Neuronal stem cell (in vitro differentiated cells): ENCODE measurements around the gene SLC6A2.
A peak's percentile ranks its signal among the peaks of the same experiment; 100 is the strongest.

Source experiments
- DNase-seq: peaks from one replicate; pipeline ENCODE4 v3.0.0-alpha.2; 2013; ENCODE audit warnings: low spot score
- H2AFZ ChIP-seq: one replicate; pipeline ENCODE4 v1.6.1; 2013; ENCODE audit warnings: mild to moderate bottlenecking, low read length, inconsistent platforms
- H2AK5ac ChIP-seq: 2 replicates; pipeline ENCODE4 v1.6.1; 2013; ENCODE audit warnings: low read depth, mild to moderate bottlenecking, inconsistent platforms, low read length, moderate library complexity, mixed read lengths
- H2BK120ac ChIP-seq: 2 replicates; pipeline ENCODE4 v1.6.1; 2013; ENCODE audit warnings: low read depth, mild to moderate bottlenecking, inconsistent platforms, low read length, moderate library complexity, mixed read lengths
- H2BK12ac ChIP-seq: one replicate; pipeline ENCODE4 v1.6.1; 2013; ENCODE audit warnings: low read length, inconsistent platforms
- H2BK15ac ChIP-seq: 2 replicates; pipeline ENCODE4 v1.6.1; 2013; ENCODE audit warnings: mild to moderate bottlenecking, low read length, inconsistent platforms, mixed read lengths
- H2BK5ac ChIP-seq: one replicate; pipeline ENCODE4 v1.6.1; 2013; ENCODE audit warnings: inconsistent platforms, mild to moderate bottlenecking, low read length, moderate library complexity
- H3K14ac ChIP-seq: one replicate; pipeline ENCODE4 v1.6.1; 2013; ENCODE audit warnings: low read length, inconsistent platforms
- H3K18ac ChIP-seq: 2 replicates; pipeline ENCODE4 v1.6.1; 2013; ENCODE audit warnings: low read length, inconsistent platforms
- H3K23ac ChIP-seq: 2 replicates; pipeline ENCODE4 v1.6.1; 2013; ENCODE audit warnings: low read depth, mild to moderate bottlenecking, mixed read lengths, low read length, inconsistent platforms; ENCODE audit not compliant: poor library complexity
- H3K27ac ChIP-seq: replicated peaks from 3 replicates; pipeline ENCODE4 v1.5.1; 2013; ENCODE audit warnings: low read length, inconsistent platforms
- H3K27me3 ChIP-seq, 3 experiments: 2 replicates each; pipeline ENCODE4 v1.6.1; 2013; ENCODE audit warnings: low read length in 3 of 3, mild to moderate bottlenecking in 2 of 3, inconsistent platforms in 1 of 3, low read depth in 1 of 3, mixed read lengths in 1 of 3, moderate library complexity in 1 of 3; ENCODE audit not compliant: control insufficient read depth in 3 of 3, insufficient read depth in 3 of 3
- H3K36me3 ChIP-seq, 2 donors: replicated peaks in 1 of 2; 2 replicates each; pipeline ENCODE4 v1.6.1; 2013; ENCODE audit warnings: low read length in 2 of 2; ENCODE audit not compliant: control insufficient read depth in 2 of 2, insufficient read depth in 2 of 2
- H3K4ac ChIP-seq: 2 replicates; pipeline ENCODE4 v1.6.1; 2013; ENCODE audit warnings: inconsistent platforms, mild to moderate bottlenecking, low read length, moderate library complexity
- H3K4me1 ChIP-seq, 2 donors: 1 replicate in 1 of 2; 2 replicates in 1 of 2; pipeline ENCODE4 v1.6.1; 2013; ENCODE audit warnings: low read length in 2 of 2, low read depth in 1 of 2; ENCODE audit not compliant: control insufficient read depth in 2 of 2, insufficient read depth in 1 of 2
- H3K4me2 ChIP-seq: one replicate; pipeline ENCODE4 v1.6.1; 2013; ENCODE audit warnings: mild to moderate bottlenecking, low read length, inconsistent platforms; ENCODE audit not compliant: insufficient read depth, poor library complexity, severe bottlenecking
- H3K4me3 ChIP-seq, 2 donors: 2 replicates each; pipeline ENCODE4 v1.5.1; 2013; ENCODE audit warnings: low read length in 2 of 2, mild to moderate bottlenecking in 2 of 2, inconsistent platforms in 1 of 2, moderate library complexity in 1 of 2
- H3K79me1 ChIP-seq: one replicate; pipeline ENCODE4 v1.6.1; 2013; ENCODE audit warnings: low read depth, mild to moderate bottlenecking, inconsistent platforms, low read length, moderate library complexity
- H3K9ac ChIP-seq: one replicate; pipeline ENCODE4 v1.6.1; 2013; ENCODE audit warnings: mild to moderate bottlenecking, low read depth, low read length, inconsistent platforms; ENCODE audit not compliant: poor library complexity
- H3K9me3 ChIP-seq, 2 donors: replicated peaks in 1 of 2; 2 replicates each; pipeline versions ENCODE3 to v1.6.1; 2013; ENCODE audit warnings: low read length in 2 of 2, mild to moderate bottlenecking in 2 of 2, inconsistent platforms in 1 of 2, low read depth in 1 of 2, mixed read lengths in 1 of 2, moderate library complexity in 1 of 2; ENCODE audit not compliant: control insufficient read depth in 2 of 2, insufficient read depth in 1 of 2
- H4K8ac ChIP-seq: one replicate; pipeline ENCODE4 v1.6.1; 2013; ENCODE audit warnings: low read depth, mild to moderate bottlenecking, inconsistent platforms, low read length, moderate library complexity
- H4K91ac ChIP-seq: one replicate; pipeline ENCODE4 v1.6.1; 2013; ENCODE audit warnings: low read length, low read depth, mild to moderate bottlenecking, inconsistent platforms; ENCODE audit not compliant: poor library complexity
- WGBS, 2 donors: extraction: QIAGEN DNeasy Blood & Tissue Kit; methylation state at CpG; one replicate each; pipeline ENCODE4 v1.1.7; 2013; ENCODE audit warnings: missing lambda C conversion rate in 2 of 2, mixed read lengths in 1 of 2; ENCODE audit not compliant: insufficient read length in 2 of 2, insufficient replicate concordance in 1 of 2; ENCODE audit errors: extremely low coverage in 2 of 2; 5-methylcytosine and 5-hydroxymethylcytosine counted together

Gene SLC6A2

GRCh38 chr16:55647343-55647742, 8.4 kb upstream of the SLC6A2 start:
- H3K14ac ChIP-seq: no peak overlapping the region
- no peaks in the 10 kb centered on the region for H3K9me3 ChIP-seq

GRCh38 chr16:55647798-55648197, 8.0 kb upstream of the SLC6A2 start:
- H2BK5ac ChIP-seq: no peak overlapping the region
- no peak overlapping the region for H3K4me3 ChIP-seq
- H3K79me1 ChIP-seq: no peaks in the 10 kb centered on the region
- H4K91ac ChIP-seq: no peak overlapping the region
- H3K36me3 ChIP-seq: no peaks in the 10 kb centered on the region
- H3K27me3 ChIP-seq: peaks cover 0 to 31% (median 9%) of the 10 kb centered on the region in 3 experiments
- H3K4me2 ChIP-seq: no peak overlapping the region
- H2AFZ ChIP-seq: no peak overlapping the region
- H2BK120ac ChIP-seq: no peak overlapping the region
- no peak overlapping the region for H3K4ac ChIP-seq
- H2BK12ac ChIP-seq: no peak overlapping the region
- H3K9ac ChIP-seq: no peak overlapping the region
- H3K4me1 ChIP-seq: no peaks in the 10 kb centered on the region
- no peak overlapping the region for H2AK5ac ChIP-seq
- DNase-seq: no peak
- H3K27ac ChIP-seq: no peak overlapping the region
- H3K9me3 ChIP-seq: no peaks in the 10 kb centered on the region
- H2BK15ac ChIP-seq: no peak overlapping the region
- no peak overlapping the region for H4K8ac ChIP-seq
- H3K23ac ChIP-seq: no peak overlapping the region
- H3K14ac ChIP-seq: no peak overlapping the region
- H3K18ac ChIP-seq: no peak overlapping the region

More at GRCh38 chr16:55647343-55647742, 8.4 kb upstream of the SLC6A2 start:
- Histone ChIP-seq H3K27me3 (peaks cover 0 to 26% (median 7%) of the 10 kb centered on the region in 3 experiments), H3K27ac (no peak overlapping the region), H2AFZ (no peak overlapping the region), H2BK15ac (no peak overlapping the region), H3K4me2 (no peak overlapping the region), H4K8ac (no peak overlapping the region), H2AK5ac (no peak overlapping the region), H2BK5ac (no peak overlapping the region), H3K36me3 (no peaks in the 10 kb centered on the region), H3K9ac (no peak overlapping the region), H3K18ac (no peak overlapping the region), H2BK120ac (no peak overlapping the region), H2BK12ac (no peak overlapping the region), H4K91ac (no peak overlapping the region), H3K4me1 (no peaks in the 10 kb centered on the region), H3K79me1 (no peaks in the 10 kb centered on the region), H3K23ac (no peak overlapping the region), H3K4ac (no peak overlapping the region), H3K4me3 (no peak overlapping the region)
- 100% methylated on average over 2 of the region's 4 CpGs for WGBS, 2 donors
- DNase-seq: no peak

DNA sequence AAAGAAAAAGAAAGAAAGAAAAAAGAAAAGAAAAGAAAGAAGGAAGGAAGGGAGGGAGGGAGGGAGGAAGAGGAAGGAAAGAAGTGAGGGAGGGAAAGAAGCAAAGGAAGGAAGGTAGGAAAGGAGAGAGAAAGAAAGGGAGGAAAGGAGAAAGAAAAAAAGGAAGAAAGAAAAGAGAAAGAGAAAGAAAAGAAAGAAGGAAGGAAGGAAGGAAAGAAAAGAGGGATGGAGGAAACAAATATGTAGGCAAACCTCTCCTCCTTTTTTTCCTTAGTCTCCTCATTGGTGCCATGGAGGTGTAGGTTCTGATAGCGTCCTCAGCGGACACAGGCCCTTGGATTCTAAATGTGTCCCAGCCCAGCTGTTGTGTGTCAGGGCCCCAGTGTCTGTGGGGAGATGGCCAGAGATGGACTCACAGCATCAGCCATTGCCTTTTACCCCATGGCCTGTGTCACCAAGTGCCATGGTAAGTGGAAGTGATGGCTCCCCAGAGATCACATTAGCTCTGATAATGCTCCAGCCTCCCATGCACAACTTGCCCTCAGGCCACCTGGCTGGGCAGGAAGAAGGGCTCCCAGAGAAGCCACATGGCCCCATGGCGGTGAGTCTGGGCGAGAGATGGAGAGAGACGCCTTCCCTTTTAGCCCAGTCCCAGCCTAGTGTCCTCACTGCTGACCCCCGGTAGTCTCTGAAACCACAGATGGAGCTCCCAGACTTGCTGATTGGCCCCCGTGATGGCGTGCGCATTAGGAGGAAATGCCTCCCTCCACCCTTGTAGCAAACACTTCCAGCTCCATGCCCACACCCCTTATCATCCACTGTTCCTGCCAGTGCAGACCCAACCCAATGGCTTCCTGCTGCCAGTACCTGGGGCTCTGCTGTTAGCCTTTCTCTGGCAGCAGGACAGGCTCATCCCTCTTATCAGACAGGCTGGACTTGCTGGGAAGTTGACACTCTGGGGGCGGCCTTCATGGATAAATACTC, 3.7 kb upstream of the SLC6A2 start:
- H3K14ac ChIP-seq: no peak overlapping the region
- no peak overlapping the region for H3K4me3 ChIP-seq
- H2AFZ ChIP-seq: no peak overlapping the region
- peak overlapping the region; percentile 81 for H2AK5ac ChIP-seq
- H2BK5ac ChIP-seq: no peak overlapping the region
- H3K36me3 ChIP-seq: no peaks in the 10 kb centered on the region
- H4K8ac ChIP-seq: no peak overlapping the region
- no peak overlapping the region for H3K4me2 ChIP-seq
- WGBS, 2 donors: no CpG with 5 or more reads among the region's 10 CpGs
- no peak overlapping the region for H3K4ac ChIP-seq
- H3K27ac ChIP-seq: no peak overlapping the region
- peaks cover 0 to 2% of the 10 kb centered on the region in 2 donors for H3K4me1 ChIP-seq
- H4K91ac ChIP-seq: no peak overlapping the region
- H2BK15ac ChIP-seq: no peak overlapping the region
- H2BK12ac ChIP-seq: no peak overlapping the region
- no peak for DNase-seq
- H2BK120ac ChIP-seq: no peak overlapping the region
- peak overlapping the region; percentile 25 for H3K23ac ChIP-seq
- peak overlapping the region; percentile 66 for H3K9ac ChIP-seq
- no peaks in the 10 kb centered on the region for H3K79me1 ChIP-seq
- H3K18ac ChIP-seq: no peak overlapping the region
- peaks cover 13 to 70% (median 47%) of the 10 kb centered on the region in 3 experiments for H3K27me3 ChIP-seq
- H3K9me3 ChIP-seq: peaks cover 0 to 2% of the 10 kb centered on the region in 2 donors

- no CpG with 5 or more reads among the region's 2 CpGs for WGBS, 2 donors
- Histone ChIP-seq H2BK120ac (no peak overlapping the region), H2AFZ (no peak overlapping the region), H3K4me1 (peaks cover 0 to 2% of the 10 kb centered on the region in 2 donors), H3K27me3 (peaks cover 17 to 80% (median 56%) of the 10 kb centered on the region in 3 experiments), H3K14ac (no peak overlapping the region), H2AK5ac (no peak overlapping the region), H2BK12ac (no peak overlapping the region), H3K4ac (no peak overlapping the region), H3K4me3 (no peak overlapping the region), H3K9ac (no peak overlapping the region), H3K36me3 (no peaks in the 10 kb centered on the region), H3K27ac (no peak overlapping the region), H3K23ac (no peak overlapping the region), H3K4me2 (no peak overlapping the region), H3K79me1 (no peaks in the 10 kb centered on the region), H3K18ac (no peak overlapping the region), H3K9me3 (peaks cover 0 to 2% of the 10 kb centered on the region in 2 donors), H2BK5ac (no peak overlapping the region), H2BK15ac (no peak overlapping the region), H4K91ac (no peak overlapping the region), H4K8ac (no peak overlapping the region)
- no peak for DNase-seq
Observed at GRCh38 chr16:55653106-55653505, 2.7 kb upstream of the SLC6A2 start.
